ENCODE measurements around the gene TASP1. TPM values are rescaled to one million over a fixed set of nuclear protein-coding genes. Genes with fewer than 3 reads are reported as not detected.

TASP1 gene
- total RNA-seq, 1 donor from 2014 or later, result 15.9 TPM

DNA sequence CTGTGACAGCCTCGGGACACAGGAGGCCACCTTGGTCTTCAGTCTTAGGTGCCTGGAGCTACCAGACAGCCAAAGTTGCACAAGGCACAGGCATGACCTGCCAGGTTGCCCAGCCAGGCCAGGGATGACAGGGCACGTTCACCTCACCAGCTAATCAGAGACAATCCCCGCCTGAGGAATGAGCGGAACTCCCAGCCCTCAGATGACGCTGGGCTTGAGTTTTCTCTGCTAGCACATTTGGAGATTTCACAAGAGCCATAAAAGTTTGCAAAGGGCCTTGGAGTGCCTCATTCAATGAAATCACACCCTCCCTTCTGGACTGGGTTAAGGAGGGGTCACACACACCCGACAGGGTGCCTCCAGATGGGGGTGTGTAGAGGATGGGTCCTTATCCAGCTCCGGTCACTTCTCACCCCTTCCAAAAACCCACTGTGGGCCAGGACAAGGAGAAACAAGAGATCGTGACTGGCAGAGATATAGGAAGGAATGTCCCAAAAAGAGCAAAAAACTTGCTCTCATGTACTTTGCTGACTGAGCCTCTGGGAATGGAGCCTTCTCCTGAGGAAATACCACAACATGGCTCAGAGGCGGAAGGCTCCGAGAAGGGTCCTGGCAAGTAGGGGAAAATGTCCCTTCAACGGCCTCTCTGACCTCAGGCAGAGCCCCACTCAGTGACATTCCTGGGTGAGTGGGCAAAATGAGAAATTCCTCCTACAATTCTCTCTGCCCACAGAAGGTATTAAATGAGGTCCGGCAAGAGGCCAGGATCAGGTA is 296.1 kb downstream of the TASP1 start:
- no peak for DNase-seq (ENCODE audit: low spot score)
- no peak overlapping the region for H3K4me3 Mint-ChIP-seq (ENCODE audit: unreplicated experiment)
- H3K4me1 Mint-ChIP-seq (ENCODE audit: unreplicated experiment), result no peaks in the 10 kb centered on the region
- TF ChIP-seq, protein P1, sequence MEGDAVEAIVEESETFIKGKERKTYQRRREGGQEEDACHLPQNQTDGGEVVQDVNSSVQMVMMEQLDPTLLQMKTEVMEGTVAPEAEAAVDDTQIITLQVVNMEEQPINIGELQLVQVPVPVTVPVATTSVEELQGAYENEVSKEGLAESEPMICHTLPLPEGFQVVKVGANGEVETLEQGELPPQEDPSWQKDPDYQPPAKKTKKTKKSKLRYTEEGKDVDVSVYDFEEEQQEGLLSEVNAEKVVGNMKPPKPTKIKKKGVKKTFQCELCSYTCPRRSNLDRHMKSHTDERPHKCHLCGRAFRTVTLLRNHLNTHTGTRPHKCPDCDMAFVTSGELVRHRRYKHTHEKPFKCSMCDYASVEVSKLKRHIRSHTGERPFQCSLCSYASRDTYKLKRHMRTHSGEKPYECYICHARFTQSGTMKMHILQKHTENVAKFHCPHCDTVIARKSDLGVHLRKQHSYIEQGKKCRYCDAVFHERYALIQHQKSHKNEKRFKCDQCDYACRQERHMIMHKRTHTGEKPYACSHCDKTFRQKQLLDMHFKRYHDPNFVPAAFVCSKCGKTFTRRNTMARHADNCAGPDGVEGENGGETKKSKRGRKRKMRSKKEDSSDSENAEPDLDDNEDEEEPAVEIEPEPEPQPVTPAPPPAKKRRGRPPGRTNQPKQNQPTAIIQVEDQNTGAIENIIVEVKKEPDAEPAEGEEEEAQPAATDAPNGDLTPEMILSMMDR (IDR thresholded peaks at IDR 0.05; ENCODE audit: unreplicated experiment), result no peak
- no peaks in the 10 kb centered on the region for H3K9me3 Mint-ChIP-seq (ENCODE audit: unreplicated experiment)
- H3K27me3 Mint-ChIP-seq (ENCODE audit: unreplicated experiment), result no peaks in the 10 kb centered on the region
- peaks cover 4% of the 10 kb centered on the region for H3K36me3 Mint-ChIP-seq (ENCODE audit: low read depth, unreplicated experiment)
- H3K27ac Mint-ChIP-seq (ENCODE audit: unreplicated experiment), result no peak overlapping the region

DNA sequence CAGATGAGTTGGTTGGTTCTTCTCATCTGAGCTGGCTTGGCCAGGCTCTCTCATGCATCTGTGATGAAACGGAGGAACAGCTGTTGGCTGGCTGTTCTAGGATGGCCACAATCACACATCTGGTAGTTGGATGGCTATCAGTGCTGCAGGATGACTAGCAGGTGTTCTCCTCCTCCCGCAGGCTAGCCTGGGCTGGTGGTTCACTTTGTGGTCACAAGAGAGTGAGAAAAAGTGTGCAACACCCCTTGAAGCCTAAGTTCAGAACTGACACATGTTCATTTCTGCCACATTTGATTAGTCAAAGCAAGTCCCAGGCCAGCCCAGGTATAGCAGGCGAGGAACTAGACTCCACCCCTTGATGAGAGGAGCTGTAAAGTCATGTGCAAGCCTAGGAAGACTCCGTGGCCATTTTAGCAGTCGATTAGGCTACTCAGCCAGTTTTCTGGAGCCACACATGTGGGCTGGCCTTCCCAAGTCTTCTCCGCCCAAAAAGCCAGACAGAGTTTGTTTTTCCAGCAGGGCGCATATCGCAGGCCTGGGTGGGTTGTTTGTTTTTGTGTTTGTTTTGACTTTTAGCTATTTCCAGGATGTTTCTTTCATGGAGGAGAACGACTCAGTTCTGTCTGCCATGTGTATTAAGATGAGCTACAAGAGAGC is 296.9 kb downstream of the TASP1 start:
- H3K4me1 Mint-ChIP-seq (ENCODE audit: unreplicated experiment), result no peaks in the 10 kb centered on the region
- no peak overlapping the region for H3K4me3 Mint-ChIP-seq (ENCODE audit: unreplicated experiment)
- DNase-seq (ENCODE audit: low spot score), result no peak
- H3K27ac Mint-ChIP-seq (ENCODE audit: unreplicated experiment), result no peak overlapping the region
- H3K27me3 Mint-ChIP-seq (ENCODE audit: unreplicated experiment), result no peaks in the 10 kb centered on the region
- peaks cover 4% of the 10 kb centered on the region for H3K36me3 Mint-ChIP-seq (ENCODE audit: low read depth, unreplicated experiment)
- TF ChIP-seq, protein P1 (IDR thresholded peaks at IDR 0.05; ENCODE audit: unreplicated experiment), result no peak
- no peaks in the 10 kb centered on the region for H3K9me3 Mint-ChIP-seq (ENCODE audit: unreplicated experiment)

DNA sequence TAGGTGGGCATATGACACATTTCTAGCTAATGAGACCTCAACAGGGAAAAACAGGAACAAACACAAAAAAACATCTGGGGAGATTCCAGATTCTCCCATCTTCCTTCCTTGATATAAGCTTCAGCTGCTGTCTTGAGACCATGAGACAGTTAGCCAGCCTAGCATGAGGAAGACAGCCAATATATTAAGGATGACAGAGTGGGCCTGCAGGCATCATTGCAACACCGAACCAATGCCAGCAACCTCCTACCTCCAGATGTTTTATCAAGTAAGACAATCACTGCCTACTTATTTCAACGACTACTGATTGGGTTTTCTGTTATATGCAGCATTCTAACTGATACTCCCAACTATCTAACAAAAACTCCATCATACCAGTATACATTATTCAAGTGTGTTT is 298.6 kb downstream of the TASP1 start:
- Mint-ChIP-seq H3K9me3 (ENCODE audit: unreplicated experiment) (no peaks in the 10 kb centered on the region), H3K4me1 (ENCODE audit: unreplicated experiment) (no peaks in the 10 kb centered on the region), H3K27ac (ENCODE audit: unreplicated experiment) (no peak overlapping the region), H3K27me3 (ENCODE audit: unreplicated experiment) (no peaks in the 10 kb centered on the region), H3K4me3 (ENCODE audit: unreplicated experiment) (no peak overlapping the region), H3K36me3 (ENCODE audit: low read depth, unreplicated experiment) (peaks cover 4% of the 10 kb centered on the region)
- DNase-seq (ENCODE audit: low spot score), result no peak
- TF ChIP-seq, protein P1 (IDR thresholded peaks at IDR 0.05; ENCODE audit: unreplicated experiment), result no peak

Other genes starting within 250 kb of the TASP1 start
- gene ESF1, start 146.0 kb upstream of the TASP1 start, total RNA-seq (ENCODE audit: unreplicated experiment), result 11.6 TPM
- 22.5 TPM for gene NDUFAF5, start 146.1 kb upstream of the TASP1 start, total RNA-seq (ENCODE audit: unreplicated experiment)